Measurements from ENCODE around the gene MEX3D. TPM values are rescaled to one million over a fixed set of nuclear protein-coding genes. Genes with fewer than 3 reads are reported as not detected.

Gene MEX3D
- total RNA-seq, 1 donor from 2014 or later = 27.1 TPM

- DNase-seq (ENCODE audit: low spot score) = no peak
- intact Hi-C loops (cut with DNase I) = no loop called here
- ATAC-seq = no peak
These were observed 33.5 kb upstream of the MEX3D start for GRCh38 chr19:1601613-1602064.

DNA sequence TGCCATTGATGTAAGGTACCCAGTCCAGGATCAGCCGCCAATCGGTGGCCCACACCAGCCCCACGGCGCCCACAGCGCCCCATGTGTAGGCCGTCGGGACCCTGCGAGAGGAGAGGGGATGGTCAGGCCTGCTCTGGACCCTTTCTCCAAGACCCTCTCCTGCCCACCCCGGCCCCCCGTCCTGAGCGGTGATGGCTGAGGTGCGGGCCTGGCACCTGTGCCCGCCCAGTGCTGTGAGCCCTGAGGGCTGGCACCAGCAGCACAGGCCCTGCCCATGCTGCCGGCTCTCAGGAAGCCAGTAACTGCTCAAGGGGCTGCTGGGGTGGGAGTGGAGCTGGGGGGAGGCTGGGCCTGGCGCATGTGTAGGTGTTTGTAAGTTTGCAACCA is 31.3 kb upstream of the MEX3D start:
- DNase-seq (ENCODE audit: low spot score) (no peak), ATAC-seq (no peak)
- intact Hi-C loops (cut with DNase I) = no loop called here

DNA sequence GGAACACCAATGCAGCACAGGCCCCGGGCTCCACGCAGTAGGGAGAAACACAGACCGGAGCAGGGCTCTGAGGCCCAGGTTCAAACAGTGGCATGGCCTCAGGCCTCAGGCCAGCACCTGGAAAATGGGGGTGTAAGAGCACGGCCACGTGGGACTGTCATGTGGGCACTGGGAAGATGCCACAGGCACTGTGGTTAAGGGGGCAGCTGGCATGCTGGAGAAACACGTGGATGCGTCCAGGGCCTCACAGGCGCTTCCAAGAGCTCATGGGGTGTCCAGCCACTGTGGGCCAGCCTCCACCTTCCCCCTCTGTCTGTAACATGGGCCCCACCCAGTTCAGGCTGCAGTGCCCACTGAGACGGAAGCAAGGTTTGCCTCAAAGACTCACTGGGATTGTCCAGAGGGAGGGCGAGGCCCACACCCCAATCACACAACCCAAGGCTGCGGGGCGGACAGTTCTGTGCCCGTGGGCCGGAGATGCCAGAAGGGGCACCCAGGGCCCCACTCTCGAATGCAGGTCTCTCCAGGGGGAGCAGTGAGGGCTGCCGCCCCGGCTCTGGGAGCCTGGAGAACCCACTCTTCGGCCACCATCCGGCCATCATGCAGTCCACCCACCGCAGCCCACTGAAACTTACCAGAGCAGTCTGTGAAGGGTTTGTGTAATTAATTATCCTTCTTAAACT is 30.8 kb upstream of the MEX3D start:
- ATAC-seq = no peak
- intact Hi-C loops (cut with DNase I) = no loop called here
- DNase-seq (ENCODE audit: low spot score) = no peak

GRCh38 chr19:1593501-1593772 is 25.3 kb upstream of the MEX3D start:
- ATAC-seq (no peak), DNase-seq (ENCODE audit: low spot score) (no peak)
- intact Hi-C loops (cut with DNase I) = no loop called here

DNA sequence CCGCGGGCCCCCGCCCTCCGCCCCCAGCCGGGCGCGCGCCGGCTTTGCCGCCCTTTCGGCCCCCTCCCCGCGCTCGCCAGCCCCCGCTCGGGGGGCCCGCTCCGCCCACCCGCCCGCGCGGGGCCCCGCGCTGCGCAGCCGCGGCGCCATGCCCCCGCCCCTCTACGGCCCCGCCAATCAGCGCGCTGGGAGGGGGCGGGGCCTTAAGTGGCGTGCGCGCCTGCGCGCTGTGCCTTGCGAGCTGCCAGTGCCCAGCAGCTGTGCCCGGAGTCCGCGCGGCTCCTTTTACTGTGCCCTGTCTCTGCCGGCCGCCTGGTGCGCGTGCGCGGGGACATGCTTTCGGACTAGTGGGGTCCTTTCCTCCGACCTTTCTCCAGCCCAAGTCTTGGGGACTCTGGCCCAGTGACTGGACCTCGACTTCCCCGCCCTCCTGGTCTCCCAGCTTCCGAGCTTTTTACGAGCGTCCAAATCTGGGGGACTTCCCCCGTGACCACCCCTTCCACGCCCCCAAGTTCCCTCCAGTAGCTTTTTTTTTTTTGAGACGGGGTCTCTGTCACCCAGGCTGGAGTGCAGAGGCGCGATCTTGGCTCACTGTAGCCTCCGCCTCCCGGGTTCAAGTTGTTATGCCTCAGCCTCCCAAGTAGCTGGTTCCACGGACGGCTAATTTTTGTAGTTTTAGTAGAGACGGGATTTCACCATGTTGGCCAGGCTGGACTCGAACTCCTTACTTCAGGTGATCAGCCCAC is 24.8 kb upstream of the MEX3D start, which contains the start of gene MBD3:
Gene MBD3, minus strand, starts transcription at position 111 of the 746 bp plus-strand sequence. CDS start 234 bp downstream, outside the sequence.
- peak; percentile 97 for ATAC-seq
- DNase-seq (ENCODE audit: low spot score) = peak; percentile 94
- intact Hi-C loops (cut with DNase I) = no loop called here

- DNase-seq (ENCODE audit: low spot score) (peak; percentile 89), ATAC-seq (peak; percentile 85)
- intact Hi-C loops (cut with DNase I) = no loop called here
These were observed 24.1 kb upstream of the MEX3D start for GRCh38 chr19:1592024-1592754.

GRCh38 chr19:1591421-1592023 is 23.4 kb upstream of the MEX3D start:
- ATAC-seq (no peak), DNase-seq (ENCODE audit: low spot score) (no peak)
- intact Hi-C loops (cut with DNase I) = no loop called here

GRCh38 chr19:1590641-1591397 is 22.7 kb upstream of the MEX3D start:
- no peak for DNase-seq (ENCODE audit: low spot score)
- ATAC-seq = no peak

DNA sequence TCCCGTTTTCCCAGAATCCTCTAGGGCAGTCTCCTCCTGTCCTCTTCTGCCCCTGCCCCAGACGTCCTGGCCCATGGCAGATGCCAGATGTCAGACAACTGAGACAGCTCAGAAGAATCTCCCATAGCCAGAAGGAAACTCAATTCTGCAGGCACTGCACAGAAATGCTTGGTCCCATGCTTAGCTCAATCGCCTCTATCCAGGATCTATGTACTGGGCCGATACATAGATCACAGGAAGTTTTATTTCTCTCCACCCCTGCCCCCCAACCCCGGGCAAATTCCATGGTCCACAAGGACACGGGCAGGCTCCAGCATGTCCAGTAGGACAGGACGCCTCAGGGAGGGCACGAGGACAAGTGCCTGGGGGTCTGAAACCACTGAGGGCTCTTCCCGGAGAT is 19.7 kb upstream of the MEX3D start:
- intact Hi-C loops (cut with DNase I) = no loop called here
- no peak for ATAC-seq
- no peak for DNase-seq (ENCODE audit: low spot score)

More at GRCh38 chr19:1590641-1591397, 22.7 kb upstream of the MEX3D start:
- intact Hi-C loops (cut with DNase I) = no loop called here

DNA sequence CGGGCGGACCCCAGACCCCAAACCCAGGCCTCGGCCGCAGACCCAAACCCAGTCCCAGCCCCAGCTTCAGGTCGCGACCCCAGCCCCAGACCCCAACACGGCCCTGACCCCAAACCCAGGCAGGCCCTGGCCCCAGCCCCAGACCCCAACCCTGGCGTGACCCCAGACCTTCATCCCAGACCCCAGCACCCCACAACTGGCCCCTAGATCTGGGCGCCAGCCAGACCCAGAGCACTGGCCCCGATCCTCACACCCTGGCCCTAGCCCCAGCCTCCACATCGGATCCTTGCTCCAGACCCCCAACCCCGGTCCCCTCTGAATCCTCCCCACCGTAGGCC is 17.1 kb upstream of the MEX3D start:
- intact Hi-C loops (cut with DNase I) = no loop called here
- ATAC-seq (no peak), DNase-seq (ENCODE audit: low spot score) (no peak)

- intact Hi-C loops (cut with DNase I) = no loop called here
- ATAC-seq = no peak
- no peak for DNase-seq (ENCODE audit: low spot score)
These were observed 16.5 kb upstream of the MEX3D start for GRCh38 chr19:1584500-1585242.

DNA sequence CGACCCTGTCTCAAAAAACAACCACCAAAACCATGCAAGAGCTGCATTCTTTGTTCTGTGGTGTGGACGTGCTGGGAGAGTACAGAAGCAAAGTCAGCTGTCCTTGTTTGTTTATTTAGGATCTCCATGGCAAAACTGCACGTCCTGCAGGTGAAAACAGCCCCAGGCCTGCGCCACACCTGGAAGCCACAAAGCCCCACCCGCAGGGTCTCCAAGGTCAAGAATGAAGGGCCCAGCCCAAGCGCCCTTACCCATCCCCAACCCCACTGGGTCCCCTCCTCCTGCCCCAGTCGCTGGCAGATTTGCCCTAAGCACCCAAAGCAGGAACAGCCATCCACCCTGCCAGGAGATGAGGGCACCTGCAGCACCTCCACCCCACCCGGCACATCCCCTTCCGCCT is 14.1 kb upstream of the MEX3D start:
- no peak for ATAC-seq

DNA sequence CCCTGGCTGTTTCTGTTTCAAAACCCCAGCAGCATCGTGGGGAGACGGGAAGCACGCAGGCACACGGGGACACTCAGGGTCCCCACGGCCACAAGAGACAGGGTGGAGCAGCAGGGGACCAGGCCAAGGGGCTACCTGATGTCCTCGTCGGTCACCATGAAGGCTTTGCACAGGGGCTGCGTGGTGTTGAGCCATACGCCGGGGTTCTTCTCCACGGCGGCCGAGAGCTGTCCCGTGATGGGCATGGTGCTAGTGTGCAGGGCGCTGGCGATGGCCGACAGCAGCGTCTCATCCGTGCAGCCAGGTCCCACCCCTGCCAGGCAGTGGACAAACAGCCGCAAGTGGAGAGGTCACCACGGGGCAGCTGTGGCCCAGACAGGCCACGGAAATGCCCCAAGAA is 12.8 kb upstream of the MEX3D start:
- intact Hi-C loops (cut with DNase I) = no loop called here
- ATAC-seq = no peak

More for the DNA sequence above, 14.1 kb upstream of the MEX3D start:
- intact Hi-C loops (cut with DNase I) = no loop called here
- no peak for DNase-seq (ENCODE audit: low spot score)

GRCh38 chr19:1580382-1580781 is 12.3 kb upstream of the MEX3D start:
- ATAC-seq (no peak), DNase-seq (ENCODE audit: low spot score) (no peak)
- intact Hi-C loops (cut with DNase I) = no loop called here

More for the DNA sequence above, 12.8 kb upstream of the MEX3D start:
- no peak for DNase-seq (ENCODE audit: low spot score)

GRCh38 chr19:1579222-1579621 is 11.1 kb upstream of the MEX3D start:
- intact Hi-C loops (cut with DNase I) = no loop called here
- ATAC-seq (no peak), DNase-seq (ENCODE audit: low spot score) (no peak)

DNA sequence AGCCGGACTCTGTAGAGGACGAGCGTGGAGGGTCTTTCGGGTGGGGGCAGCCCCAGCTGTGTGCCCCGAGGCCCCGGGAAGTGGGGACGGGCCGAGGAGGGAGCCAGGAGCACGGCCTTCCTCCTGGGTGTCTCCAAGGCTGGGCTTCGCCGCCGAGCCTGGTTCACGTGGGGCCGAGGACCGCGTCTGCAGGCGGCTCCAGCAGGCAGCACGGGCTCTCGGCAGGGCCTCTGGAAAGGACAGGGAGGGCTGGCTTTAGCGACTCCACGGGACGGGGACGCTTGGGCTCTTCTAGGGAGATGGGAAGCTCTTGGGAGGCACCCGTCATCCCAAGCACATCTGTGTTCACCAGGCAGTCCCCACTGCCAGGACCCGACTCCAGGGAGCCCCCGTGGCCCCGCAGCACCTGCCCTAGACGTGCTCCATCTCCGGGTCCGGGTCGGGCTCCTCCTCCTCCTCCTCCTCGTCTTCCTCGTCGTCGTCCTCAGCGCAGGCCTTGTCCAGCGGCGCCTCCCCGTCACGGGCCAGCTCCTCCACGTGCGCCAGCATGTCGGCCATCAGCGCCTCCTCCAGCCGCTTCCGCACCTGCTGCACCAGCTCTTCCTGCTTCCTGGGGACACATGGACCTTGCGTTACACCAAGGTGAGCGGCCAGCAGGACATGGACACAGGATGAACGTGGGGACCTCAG is 9.9 kb upstream of the MEX3D start:
- DNase-seq (ENCODE audit: low spot score) (no peak), ATAC-seq (no peak)
- intact Hi-C loops (cut with DNase I) = no loop called here

GRCh38 chr19:1577090-1577928 is 9.2 kb upstream of the MEX3D start:
- ATAC-seq = no peak
- intact Hi-C loops (cut with DNase I) = no loop called here
- no peak for DNase-seq (ENCODE audit: low spot score)
